ENCODE results near the gene TMEM109.

TMEM109 gene

DNA sequence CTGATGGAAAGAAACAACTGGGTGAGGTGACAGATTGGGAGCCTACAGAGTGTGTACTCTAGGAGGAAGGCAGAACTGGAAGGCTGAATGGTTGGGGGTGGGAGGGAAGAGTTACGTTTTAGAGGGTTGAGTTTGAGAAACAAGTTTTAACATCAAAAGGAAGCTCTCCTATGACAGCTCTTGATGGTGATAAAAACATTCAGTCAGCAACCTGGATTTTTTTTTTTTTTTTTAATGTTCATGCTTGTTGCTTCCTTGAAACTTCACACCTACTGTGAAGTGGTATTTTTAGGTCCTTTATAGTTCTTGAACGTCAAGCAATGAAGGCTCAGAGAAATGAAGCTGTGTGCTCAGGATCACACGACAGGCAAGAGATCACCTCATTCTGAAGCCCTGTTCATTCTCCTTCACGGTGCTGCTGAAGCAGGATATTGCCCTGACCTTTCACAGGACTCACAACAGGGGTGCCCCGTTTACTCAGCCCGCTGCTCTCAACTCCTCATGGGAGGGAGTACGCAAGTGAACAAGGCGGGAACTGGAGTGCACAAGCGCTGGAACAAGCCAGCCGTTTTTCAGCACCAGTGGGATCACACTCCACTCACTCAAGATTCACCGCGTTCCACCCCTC lies 1.6 kb upstream of the TMEM109 start:
- DNase-seq, result no peak

DNA sequence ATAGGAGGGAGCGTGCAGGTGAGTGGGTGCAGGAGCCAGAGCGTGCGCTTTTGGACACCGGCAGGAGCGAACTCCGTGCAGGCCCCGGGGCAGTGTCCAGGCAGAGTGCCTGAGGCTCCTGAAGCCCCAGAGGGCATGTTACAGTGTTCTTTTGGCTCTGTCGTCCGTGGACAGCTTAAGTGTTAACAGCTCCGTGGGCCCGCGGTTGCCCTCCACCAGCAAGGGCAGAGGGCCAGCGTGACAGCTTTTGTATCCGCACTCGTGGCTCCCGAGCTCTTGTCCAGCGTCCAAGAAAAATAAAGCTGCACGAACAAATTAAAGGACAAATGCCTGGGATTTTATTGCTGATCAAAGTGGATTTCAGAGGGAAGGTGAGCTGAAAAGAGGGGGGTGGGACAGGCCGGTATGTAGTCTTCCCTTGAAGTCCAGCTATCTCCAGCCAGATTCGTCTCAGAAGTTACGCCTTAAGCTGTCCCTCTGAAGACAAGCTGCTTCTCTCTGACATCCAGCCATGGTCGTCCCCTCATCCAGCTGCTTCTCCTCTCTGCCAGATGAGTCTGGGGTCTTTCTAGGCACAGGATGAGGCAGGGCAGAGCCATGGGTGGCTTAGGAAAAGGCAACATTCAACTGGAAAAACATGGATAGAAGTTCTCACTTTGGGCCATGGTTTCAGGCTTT lies 968 bp upstream of the TMEM109 start:
- DNase-seq, result no peak

DNA sequence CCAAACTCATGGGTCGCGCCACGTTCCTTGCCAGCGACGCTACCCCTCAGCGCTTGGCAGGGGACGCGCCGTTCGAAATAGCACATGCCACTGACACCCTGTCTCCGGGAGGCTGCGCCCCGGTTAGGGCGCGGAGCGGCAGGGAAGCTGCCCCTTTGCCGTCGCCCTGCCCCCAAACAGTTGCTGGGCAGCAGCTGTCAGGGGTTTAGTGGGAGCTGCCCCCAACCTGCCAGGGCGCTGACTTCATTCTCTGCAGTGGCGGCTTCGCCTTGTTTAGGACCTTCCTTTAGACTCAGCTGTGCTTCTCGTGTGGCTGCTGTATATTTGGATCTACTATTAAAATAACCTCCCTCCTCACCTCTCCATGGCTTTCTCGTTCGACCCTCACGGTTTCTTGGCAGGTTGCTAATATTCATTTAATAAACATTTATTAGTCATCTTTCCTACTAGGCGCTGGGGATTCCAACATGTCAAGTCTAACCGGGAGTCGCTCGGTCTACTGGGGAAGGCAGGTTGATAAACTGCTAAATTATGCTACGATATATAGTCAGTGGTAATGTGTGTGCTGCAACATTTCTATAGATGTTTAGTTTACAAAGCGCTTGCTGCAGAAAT lies 782 bp downstream of the TMEM109 start:
- DNase-seq, result peak; percentile 38

DNA sequence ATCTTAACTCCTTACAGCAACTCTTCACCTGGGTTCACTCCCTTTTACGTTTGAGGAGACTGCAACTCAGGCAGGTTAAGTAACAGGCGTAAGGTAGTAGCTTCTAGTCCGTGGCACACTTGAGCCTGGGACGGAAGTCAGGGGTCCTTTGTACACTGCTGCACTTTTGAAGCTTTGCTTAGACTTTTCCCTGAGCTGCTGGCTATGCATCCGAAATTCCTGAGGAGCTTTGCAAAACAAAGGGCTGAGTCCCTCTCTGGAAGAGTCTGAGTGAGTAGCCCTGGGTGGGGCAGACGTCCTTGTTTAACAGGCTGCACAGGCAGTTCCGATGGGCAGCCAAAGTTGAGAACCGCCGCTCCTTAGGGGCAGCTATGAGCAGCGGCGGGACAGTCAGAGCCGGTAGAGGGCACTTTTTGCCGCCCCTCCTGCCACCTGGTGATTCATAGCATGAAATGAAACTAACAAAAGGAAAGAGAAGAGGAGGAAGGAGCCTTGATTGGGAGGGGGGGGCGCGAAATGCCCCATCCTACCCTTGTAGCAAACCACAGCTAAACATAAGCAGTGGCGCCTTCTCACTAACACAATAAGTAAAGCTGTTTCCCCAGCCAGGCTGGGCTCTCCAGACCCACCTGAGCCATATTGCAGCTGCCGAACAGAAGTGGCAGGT lies 1.4 kb downstream of the TMEM109 start:
- peak; percentile 92 for DNase-seq

DNA sequence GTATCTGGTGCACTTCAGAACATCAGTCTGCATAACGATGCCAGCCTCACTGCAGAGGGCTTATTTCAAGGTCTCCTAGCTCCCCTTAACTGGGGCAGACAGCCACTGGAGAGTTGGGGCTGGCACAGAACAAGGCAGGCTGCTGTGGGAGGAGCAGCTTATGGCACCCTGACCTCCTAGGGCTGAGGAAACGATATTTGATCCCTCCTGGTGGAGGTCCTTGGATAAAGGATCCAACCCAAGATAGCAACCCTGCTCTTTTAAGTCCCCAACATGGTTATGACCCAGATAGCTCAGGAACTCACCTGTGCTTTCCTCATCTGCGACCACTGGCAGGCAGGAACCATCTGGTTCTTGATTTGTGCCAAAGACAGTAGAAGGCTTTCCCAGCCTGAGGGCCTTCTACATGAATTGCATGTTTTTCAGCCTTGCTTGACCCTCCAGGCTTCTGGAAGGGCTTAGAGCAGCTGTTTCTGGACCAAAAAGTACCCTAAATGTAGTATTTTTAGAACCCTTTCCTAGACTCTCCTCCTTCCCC lies 2.8 kb downstream of the TMEM109 start:
- no peak for DNase-seq

DNA sequence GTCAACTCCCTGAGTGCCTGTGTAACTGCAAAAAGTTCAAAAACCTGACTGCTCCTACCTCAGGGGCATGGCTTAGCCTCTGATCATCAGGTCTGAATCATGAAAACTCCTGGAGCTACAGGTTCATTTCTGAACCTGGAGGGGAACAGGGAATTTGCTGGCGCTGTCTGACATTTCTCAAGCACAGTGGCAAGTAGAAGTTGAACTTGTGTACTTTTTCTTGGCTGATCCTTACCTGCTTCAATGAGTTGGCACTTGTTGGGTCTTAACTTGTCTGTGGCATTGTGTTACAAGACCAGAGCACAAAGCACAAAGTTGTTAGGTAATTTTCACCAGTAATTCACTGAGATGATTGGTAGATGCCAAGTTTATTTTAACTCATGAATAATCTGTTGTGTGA lies 3.3 kb downstream of the TMEM109 start:
- DNase-seq, result no peak

DNA sequence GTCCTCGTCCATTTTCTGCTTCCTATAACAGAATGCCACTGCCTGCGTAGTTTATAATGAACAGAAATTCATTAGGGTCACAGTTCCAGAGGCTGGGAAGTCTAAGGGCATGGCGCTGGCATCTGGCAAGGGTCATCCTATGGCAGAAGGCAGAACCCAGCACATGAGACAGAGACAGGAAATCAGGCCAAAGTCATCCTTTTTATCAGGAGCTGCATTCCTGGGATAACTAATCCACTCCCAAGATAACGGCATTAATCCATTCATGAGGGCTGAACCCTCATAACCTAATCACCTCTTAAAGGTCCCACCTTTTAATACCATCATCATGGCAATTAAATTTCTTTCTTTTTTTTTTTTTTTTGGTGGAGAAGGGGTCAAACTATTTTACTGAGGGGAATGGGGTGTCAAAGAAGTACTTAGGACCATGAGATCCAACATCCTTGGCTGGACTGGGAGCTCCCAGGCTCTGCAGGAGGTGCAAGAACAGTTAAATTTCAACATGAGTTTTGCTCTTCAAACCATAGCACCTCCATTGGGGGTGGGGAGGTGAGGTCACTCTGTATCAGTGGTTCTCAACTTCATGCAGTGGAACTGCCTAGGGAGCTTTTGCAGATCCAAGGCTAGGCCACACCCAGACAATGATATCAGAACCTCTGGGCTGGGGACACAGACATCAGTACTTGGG lies 4.4 kb downstream of the TMEM109 start:
- DNase-seq, result no peak

DNA sequence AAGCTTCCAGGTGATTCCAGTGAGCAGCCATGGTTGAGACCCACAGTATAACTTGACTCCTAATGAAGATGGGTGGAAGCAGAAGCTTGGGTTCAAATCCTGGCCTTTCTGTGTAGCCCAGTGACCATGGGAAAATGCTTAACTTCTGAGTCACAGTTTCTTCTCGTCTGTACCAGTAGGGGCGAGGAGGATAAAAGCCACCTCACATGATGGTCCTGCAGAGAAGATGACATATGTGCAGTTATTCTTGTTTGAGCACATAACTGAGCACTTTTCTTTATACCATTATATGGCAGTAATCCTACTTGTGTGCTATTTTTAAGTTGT lies 4.9 kb downstream of the TMEM109 start:
- DNase-seq, result no peak

DNA sequence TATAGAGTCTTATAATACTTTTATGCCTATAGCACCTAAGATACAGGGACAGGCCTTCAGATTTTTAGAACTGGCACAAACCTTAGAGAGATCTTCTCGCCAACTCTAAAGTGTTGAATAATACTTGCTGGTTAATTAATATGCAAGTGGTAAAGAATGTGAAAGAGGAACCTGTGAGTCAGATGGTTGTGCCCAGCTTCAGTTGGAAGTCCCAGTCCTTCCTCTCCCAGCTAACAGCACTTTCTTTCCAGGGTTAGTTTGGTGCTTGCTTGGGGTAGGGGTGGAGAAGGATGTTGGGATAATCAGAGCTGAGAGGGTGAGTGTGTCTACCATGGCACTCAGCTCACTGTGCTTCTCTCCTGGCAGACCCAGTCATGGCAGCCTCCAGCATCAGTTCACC lies 5.4 kb downstream of the TMEM109 start:
- no peak for DNase-seq

DNA sequence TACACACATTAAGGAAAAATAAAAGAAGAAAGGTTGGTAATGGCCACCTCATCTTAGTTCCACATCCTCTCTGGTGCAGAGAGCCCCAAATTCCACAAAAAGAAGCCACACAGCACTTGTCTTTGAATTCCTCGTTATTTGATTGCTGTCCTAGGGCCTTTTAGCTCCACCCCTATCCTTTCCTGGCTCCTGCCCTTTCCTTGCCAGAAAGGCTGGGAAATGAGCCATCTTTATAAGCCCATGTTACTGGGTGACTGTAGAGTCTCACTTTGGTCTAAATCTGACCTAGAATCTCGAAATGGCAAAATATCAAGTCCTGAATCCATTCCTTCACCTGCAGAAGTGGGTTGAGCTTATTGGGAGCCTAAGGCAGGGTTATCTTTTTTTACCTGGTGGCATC lies 6.0 kb downstream of the TMEM109 start:
- no peak for DNase-seq

DNA sequence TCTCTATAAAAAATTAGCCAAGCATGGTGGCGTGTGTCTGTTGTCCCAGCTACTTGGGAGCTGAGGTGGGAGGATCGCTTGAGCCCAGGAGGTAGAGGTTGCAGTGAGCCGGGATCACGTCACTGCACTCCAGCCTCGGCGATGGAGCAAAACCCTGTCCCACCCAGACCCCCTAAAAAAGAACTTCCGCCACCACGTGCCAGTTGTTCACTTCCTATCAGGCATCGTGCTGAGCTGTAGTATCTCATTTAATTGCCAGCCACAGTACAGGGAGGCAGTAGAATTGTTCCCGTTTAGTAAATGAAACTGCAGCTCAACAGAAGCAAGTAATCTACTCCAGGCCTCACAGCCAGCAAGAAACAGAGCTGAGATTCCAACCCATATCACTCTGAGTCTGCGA lies 7.3 kb downstream of the TMEM109 start:
- DNase-seq, result no peak

DNA sequence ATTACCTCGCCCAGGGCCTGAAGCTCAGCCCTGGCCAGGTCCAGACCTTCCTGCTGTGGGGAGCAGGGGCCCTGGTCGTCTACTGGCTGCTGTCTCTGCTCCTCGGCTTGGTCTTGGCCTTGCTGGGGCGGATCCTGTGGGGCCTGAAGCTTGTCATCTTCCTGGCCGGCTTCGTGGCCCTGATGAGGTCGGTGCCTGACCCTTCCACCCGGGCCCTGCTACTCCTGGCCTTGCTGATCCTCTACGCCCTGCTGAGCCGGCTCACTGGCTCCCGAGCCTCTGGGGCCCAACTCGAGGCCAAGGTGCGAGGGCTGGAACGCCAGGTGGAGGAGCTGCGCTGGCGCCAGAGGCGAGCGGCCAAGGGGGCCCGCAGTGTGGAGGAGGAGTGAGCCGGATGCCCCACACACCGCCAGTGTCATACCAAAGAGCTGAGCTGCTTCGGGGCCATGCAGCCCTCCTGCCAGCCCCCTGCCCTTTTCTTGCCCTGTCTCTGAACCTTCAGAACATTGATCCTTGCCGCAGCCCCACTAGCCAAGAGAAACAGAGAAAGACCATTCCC lies 7.9 kb downstream of the TMEM109 start:
- no peak for DNase-seq

DNA sequence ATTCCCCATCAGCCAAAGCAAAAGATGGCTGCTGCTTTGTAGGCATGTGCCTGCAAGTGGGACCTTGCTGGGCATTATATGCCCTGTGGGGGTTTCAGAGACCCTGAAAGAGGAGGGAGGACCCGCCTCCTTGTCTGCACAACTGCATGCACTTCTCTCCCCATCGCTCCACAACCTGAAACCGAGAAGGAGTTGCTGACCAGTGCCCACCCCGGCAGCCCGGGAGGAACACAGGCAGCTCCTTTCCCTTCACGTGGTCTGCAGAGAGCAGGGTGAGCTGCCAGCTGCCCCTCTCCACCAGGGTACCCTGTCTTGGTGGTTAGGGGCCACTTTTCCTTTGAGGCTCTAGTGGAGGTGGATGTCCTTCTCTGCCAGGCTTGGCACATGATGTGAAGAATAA lies 8.9 kb downstream of the TMEM109 start:
- no peak for DNase-seq

DNA sequence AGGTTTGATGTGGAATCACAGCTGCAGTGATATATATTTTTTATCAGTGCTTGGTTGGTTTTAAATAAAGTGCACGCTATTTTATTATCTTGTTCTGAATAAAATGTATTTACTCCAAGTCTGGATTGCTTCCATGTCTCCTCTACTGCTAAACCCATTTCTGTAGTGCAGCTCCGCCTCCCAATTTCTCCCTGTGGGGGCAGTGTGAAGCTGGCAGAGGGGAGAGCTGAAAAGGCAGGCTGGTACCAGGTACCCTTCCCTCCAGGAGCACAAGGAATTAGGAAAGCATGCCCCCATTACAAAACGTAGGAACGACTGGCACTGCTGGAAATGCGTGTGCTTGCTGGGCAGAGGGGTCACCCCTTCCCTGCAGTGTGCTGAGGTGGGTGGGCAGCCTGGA lies 9.4 kb downstream of the TMEM109 start:
- DNase-seq, result no peak

DNA sequence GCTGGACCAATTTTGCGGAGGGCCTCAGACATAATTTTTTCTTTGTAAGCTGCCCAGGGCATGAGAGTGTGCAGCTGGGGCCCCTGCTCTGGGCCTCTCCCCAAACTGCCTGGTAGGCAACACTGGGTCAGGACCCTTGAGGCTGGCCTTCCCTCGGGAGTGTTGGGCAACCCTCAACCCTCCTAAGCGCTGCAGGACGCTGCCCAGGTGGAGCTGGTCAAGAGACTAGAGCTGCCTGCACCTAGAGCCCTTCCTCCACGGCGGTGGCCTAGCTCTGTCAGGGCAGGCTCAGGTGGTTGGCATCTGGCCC lies 9.8 kb downstream of the TMEM109 start:
- DNase-seq, result no peak

DNA sequence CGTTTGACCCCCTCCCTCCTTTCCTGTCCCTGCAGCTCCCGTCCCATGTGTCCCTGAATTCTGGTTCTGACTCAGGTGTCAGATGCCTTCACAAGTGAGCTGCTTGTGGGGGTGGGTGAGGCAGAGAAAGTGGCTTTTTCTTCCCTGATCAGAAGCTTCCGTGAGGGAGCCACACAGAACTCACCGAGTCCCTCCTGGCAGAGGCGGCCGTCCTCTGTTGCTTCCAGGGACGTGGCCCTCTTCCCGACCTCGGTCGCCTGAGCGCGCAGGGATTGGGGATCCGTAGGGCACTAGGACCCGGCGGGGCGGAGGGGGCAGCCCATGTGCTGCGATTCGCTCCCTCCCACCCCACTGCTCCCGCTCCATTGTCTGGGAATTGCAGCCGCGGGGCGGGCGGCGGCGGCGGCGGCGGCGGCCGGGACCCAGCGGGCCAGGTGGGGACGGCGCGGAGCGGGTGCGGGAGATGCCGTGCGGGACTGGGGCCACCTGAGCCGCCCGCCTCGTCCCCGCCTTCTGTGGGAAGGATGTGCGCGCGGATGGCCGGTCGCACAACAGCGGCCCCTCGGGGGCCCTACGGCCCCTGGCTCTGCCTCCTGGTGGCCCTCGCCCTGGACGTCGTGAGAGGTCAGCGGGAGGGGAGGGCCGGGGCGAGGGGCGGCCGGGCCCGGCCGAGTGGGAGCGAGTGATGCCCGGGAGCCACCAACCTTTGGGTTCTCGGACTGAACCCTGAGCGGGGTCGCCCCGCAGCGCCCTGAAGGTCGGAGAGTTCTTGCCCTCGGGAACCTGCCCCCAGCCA lies 10.3 kb downstream of the TMEM109 start, which contains the start of gene TMEM132A:
Gene TMEM132A (plus strand): TSS at position 351 of the 796 bp plus-strand sequence. CDS start 174 bp downstream, at position 525.
- DNase-seq, result peak; percentile 32

DNA sequence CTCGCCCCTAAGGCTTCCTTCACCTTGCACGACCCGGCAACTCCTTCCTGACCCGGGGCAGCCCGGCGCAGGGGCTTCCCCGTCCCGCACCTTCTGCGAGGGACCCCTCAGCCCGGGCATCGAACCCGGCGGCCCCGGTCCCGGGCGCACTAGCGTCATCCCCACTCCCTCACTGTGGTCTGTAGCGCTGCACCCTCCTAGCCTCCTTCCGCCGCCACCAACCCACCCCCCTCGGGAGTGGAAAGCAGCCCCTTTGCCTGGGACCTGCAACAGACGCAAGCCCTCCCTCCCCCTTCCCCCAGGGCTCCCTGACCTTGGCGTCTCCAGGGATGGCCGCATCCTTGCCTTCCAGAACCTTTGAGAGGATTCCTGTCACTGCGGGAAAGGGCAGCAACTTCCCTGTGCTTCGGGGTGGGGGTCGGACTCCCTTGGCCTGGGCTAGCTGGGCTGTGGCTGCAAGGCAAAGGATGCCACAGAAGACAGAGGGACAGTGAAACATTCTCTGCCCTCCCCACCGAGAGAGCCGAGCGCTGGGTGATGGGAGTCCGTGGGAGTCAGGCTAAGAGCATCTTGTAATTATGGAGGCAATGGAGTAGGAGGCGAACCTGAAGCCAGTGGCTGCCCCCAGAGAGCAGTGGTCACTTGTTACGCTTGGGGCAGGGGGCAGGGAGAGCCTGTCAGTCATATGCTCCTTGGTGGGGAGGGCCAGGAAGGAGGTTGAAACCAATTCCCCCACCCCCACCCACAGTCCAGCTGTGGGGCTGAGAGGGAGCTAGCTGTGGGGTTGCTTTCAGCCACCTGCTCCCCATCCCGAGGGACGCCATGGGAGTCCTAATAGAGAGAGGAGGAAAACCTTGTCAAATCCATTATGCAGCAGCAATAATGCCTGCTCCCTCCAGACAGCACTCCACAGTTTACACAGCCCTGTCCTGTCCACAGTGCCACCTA lies 11.2 kb downstream of the TMEM109 start:
- no peak for DNase-seq

DNA sequence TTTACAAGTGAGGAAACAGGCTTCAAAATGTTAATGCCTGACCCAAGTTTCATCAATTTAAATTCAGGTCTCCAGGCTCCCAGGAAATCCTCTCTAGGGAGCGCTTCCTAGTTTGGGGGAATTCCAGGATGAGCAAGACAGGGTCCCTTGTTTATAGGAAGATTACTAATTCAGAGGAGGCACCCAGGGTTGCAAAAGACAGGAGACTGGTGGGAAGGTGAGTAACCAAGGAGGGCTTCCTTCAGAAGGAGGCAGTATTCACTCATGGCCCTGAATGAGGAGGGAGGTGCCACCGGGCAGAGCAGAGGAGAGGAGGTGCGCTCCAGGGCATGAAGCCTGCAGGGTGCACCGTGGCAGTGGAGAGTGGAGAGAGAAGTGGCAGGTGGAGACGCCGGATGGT lies 11.9 kb downstream of the TMEM109 start:
- DNase-seq, result no peak

DNA sequence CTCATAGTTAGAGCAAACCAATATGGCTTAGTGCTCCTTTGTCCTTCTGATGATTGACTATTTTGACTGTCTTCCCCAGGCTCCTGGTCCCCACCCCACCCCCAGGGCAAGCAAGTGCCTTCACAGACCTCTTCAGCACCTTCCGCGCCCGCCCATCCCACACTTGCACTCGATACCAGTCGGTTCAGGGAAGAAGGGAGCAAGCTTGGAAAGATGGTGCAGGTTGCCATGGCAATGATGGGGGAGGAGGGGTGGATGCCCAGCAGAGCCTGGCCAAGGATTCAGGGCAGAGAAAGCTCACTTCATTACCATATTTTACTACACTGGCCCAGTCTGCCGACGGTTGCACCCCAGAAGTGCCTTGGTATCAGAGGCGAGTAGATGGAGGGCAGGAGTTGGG lies 12.5 kb downstream of the TMEM109 start:
- no peak for DNase-seq

DNA sequence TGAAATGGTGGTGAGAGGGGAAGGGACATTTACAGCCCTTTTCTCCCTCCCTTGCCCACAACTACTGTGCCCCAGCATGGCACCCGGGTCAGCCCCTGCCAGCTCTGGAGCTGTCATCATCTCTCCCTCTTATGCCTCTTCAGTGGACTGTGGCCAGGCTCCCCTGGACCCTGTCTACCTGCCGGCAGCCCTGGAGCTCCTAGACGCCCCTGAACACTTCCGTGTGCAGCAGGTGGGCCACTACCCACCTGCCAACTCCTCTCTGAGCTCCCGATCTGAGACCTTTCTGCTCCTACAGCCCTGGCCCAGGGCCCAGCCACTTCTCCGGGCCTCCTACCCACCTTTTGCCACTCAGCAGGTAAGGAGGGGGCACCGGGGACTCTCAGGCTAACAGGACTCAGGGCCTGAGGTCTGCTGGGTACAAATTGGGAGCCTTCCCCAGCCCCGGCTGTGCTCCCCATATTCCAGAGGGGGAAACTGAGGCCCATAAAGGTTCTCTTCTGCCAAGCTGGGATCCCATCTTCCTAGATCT lies 13.2 kb downstream of the TMEM109 start:
- DNase-seq, result no peak

DNA sequence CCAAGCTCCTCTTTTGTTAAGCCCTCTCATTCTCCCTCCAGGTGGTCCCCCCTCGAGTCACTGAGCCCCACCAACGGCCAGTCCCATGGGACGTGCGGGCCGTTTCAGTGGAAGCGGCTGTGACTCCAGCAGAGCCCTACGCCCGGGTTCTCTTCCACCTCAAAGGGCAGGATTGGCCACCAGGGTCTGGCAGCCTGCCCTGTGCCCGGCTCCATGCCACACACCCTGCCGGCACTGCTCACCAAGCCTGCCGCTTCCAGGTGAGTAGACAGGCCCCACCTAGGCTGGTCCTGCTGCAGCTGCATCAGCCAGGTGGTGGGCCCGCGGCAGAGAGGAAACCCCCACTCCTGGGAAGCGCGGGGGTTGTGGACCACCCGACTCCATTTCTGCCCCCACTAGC lies 13.6 kb downstream of the TMEM109 start:
- no peak for DNase-seq
